GM21737 (cell line): Measurements from ENCODE around the gene NR6A1.
"Not testable (repeated sequence)": the region's sequence is repeated elsewhere in the genome, so short reads cannot be mapped to it uniquely, and the experiment has no call there.

Experiments
- ATAC-seq: cut with Tn5 transposase; IDR thresholded peaks from one replicate; pipeline ENCODE4 v1.9.1; 2021; ENCODE audit warnings: mild to moderate bottlenecking, moderate library complexity; ENCODE audit not compliant: unreplicated experiment

The NR6A1 gene

GRCh38 chr9:124778575-124779367 is 7.7 kb upstream of the NR6A1 start:
- ATAC-seq: no peak

- no peak for ATAC-seq
Observed at GRCh38 chr9:124776954-124777648, 6.0 kb upstream of the NR6A1 start, which contains the start of gene OLFML2A. TSS of gene OLFML2A (plus strand) at chr9:124777133. CDS start at chr9:124777271, 138 bp downstream.

- ATAC-seq: no peak
Observed at GRCh38 chr9:124776618-124776953, 5.5 kb upstream of the NR6A1 start.

- no peak for ATAC-seq
Observed at GRCh38 chr9:124774129-124774978, 3.2 kb upstream of the NR6A1 start.

- no peak for ATAC-seq
Observed at GRCh38 chr9:124773473-124774128, 2.5 kb upstream of the NR6A1 start.

- not testable (repeated sequence) for ATAC-seq
Observed at GRCh38 chr9:124772877-124773276, 1.8 kb upstream of the NR6A1 start.

- ATAC-seq: no peak
Observed at GRCh38 chr9:124771867-124772679, 962 bp upstream of the NR6A1 start.

GRCh38 chr9:124770359-124771020 is 621 bp downstream of the NR6A1 start:
- no peak for ATAC-seq

GRCh38 chr9:124769549-124770358 is 1.4 kb downstream of the NR6A1 start:
- ATAC-seq: no peak

GRCh38 chr9:124768750-124769548 is 2.2 kb downstream of the NR6A1 start:
- no peak for ATAC-seq

GRCh38 chr9:124768334-124768733 is 2.8 kb downstream of the NR6A1 start:
- no peak for ATAC-seq

GRCh38 chr9:124767821-124768220 is 3.3 kb downstream of the NR6A1 start:
- no peak for ATAC-seq

GRCh38 chr9:124766815-124767554 is 4.1 kb downstream of the NR6A1 start:
- ATAC-seq: no peak

GRCh38 chr9:124766326-124766725 is 4.8 kb downstream of the NR6A1 start:
- no peak for ATAC-seq

- ATAC-seq: no peak
Observed at GRCh38 chr9:124765439-124765835, 5.7 kb downstream of the NR6A1 start.

GRCh38 chr9:124764774-124765438 is 6.2 kb downstream of the NR6A1 start:
- peak; percentile 53 for ATAC-seq

GRCh38 chr9:124762633-124763032 is 8.5 kb downstream of the NR6A1 start:
- ATAC-seq: no peak
